HG02759 (cell line): Measurements from ENCODE around the gene GCNT2.
"Not testable (repeated sequence)": the region's sequence is repeated elsewhere in the genome, so short reads cannot be mapped to it uniquely, and the experiment has no call there.

Experiments used
- ATAC-seq: cut with Tn5 transposase; IDR thresholded peaks from one replicate; pipeline ENCODE4 v1.9.1; 2021; ENCODE audit warnings: mild to moderate bottlenecking, moderate library complexity; ENCODE audit not compliant: unreplicated experiment

Gene GCNT2

GRCh38 chr6:10521104-10521808, at the start of gene GCNT2:
TSS of gene GCNT2 (plus strand) at chr6:10521351. CDS start at chr6:10528912, 7,561 bp downstream.
- peak; percentile 56 for ATAC-seq

GRCh38 chr6:10472634-10473033, 48.5 kb upstream of the GCNT2 start:
- no peak for ATAC-seq

GRCh38 chr6:10478187-10479040, 42.7 kb upstream of the GCNT2 start:
- ATAC-seq = no peak

GRCh38 chr6:10479939-10480700, 41.0 kb upstream of the GCNT2 start:
- ATAC-seq = no peak

GRCh38 chr6:10481101-10481500, 40.0 kb upstream of the GCNT2 start:
- no peak for ATAC-seq

GRCh38 chr6:10482636-10483257, 38.4 kb upstream of the GCNT2 start:
- no peak for ATAC-seq

GRCh38 chr6:10484912-10485311, 36.2 kb upstream of the GCNT2 start:
- no peak for ATAC-seq

GRCh38 chr6:10485406-10485805, 35.7 kb upstream of the GCNT2 start:
- no peak for ATAC-seq

- ATAC-seq = no peak
Measured at GRCh38 chr6:10486215-10486614, 34.9 kb upstream of the GCNT2 start.

GRCh38 chr6:10486944-10487588, 34.1 kb upstream of the GCNT2 start:
- not testable (repeated sequence) for ATAC-seq

- ATAC-seq = no peak
Measured at GRCh38 chr6:10487668-10488327, 33.4 kb upstream of the GCNT2 start.

- ATAC-seq = no peak
Measured at GRCh38 chr6:10491463-10491862, 29.7 kb upstream of the GCNT2 start.

- ATAC-seq = not testable (repeated sequence)
Measured at GRCh38 chr6:10491905-10492304, 29.2 kb upstream of the GCNT2 start.

- ATAC-seq = no peak
Measured at GRCh38 chr6:10495029-10495428, 26.1 kb upstream of the GCNT2 start.

- ATAC-seq = no peak
Measured at GRCh38 chr6:10505529-10505928, 15.6 kb upstream of the GCNT2 start.

GRCh38 chr6:10507298-10507697, 13.9 kb upstream of the GCNT2 start:
- ATAC-seq = no peak

GRCh38 chr6:10507715-10508114, 13.4 kb upstream of the GCNT2 start:
- no peak for ATAC-seq

- peak; percentile 94 for ATAC-seq
Measured at GRCh38 chr6:10510592-10511367, 10.4 kb upstream of the GCNT2 start.

GRCh38 chr6:10511477-10511876, 9.7 kb upstream of the GCNT2 start:
- no peak for ATAC-seq
